ENCODE measurements around the gene FMN2. TPM values are rescaled to one million over a fixed set of nuclear protein-coding genes. Genes with fewer than 3 reads are reported as not detected.
A peak's percentile ranks its signal among the peaks of the same experiment; 100 is the strongest.
"Not testable (repeated sequence)": the region's sequence is repeated elsewhere in the genome, so short reads cannot be mapped to it uniquely, and the experiment has no call there.

The FMN2 gene
- total RNA-seq, 8 experiments from 2014 or later, result 0.27 to 29.0 (median 23.0) TPM

DNA sequence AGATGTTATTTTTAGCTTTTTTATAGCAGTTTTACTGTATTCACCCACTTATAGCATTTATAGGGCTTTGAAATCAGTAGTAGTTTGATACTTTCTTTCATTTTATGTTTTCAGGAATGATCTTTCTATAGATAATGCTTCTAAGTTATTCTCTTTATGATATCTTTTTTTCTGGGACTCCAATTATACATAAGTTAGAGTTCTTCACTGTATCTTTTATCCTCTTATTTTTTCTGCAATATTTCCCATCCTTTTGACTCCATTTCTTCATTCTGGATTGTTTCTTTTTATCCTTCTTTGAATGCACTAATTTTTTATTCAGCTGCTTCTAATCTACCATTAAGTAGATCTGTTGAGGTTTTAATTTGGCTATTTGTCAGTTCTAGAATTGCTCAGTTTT is 73.1 kb downstream of the FMN2 start:
- in situ Hi-C loops (cut with MboI; ENCODE audit: low pct_unique_long_range_greater_than_20kb in 2 of 9, low sequenced_read_pairs in 9 of 9, unreplicated experiment in 9 of 9), result loop anchor here in 1 of 9 experiments (25.0 kb wide), 1 partner anchor 127 kb away; no protein-coding TSS in a partner anchor
- Histone ChIP-seq H3K27ac (no peak overlapping the region), H3K4me3 (no peak overlapping the region), H3K4me1 (replicated peaks in 1 of 2) (no peaks in the 10 kb centered on the region)
- no peak for ATAC-seq (replicated peaks in 6 of 8)

DNA sequence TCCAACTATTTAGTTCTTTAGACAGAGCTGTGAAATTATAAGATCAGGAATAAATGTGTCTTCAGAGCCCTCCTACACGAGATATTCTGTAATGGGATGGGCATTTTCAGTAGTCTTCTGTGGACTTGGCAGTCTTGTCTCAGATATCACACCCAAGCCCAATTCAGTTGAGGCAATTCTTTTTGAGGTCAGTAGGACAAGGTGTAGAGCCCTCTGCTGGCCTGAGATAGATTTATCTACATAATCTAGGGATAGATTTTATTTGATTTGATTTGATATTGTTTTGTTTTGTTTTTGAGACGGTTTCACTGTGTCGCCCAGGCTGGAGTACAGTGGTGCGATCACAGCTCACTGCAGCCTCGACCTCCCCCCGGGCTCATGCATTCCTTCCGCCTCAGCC is 77.5 kb downstream of the FMN2 start:
- in situ Hi-C loops (cut with MboI; ENCODE audit: low pct_unique_long_range_greater_than_20kb in 2 of 9, low sequenced_read_pairs in 9 of 9, unreplicated experiment in 9 of 9), result loop anchor here in 1 of 9 experiments (25.0 kb wide), 1 partner anchor 132 kb away; no protein-coding TSS in a partner anchor
- WGBS, 10 experiments, result 28 to 100% (median 92%) methylated on average over 1 to 7 of the region's 7 CpGs; no CpG with 5 or more reads in 3 of the 10 experiments
- no peak overlapping the region for H3K27ac ChIP-seq
- no peak for ATAC-seq (replicated peaks in 6 of 8)
- H3K4me3 ChIP-seq, result no peak overlapping the region
- H3K4me1 ChIP-seq (replicated peaks in 1 of 2), result no peaks in the 10 kb centered on the region

DNA sequence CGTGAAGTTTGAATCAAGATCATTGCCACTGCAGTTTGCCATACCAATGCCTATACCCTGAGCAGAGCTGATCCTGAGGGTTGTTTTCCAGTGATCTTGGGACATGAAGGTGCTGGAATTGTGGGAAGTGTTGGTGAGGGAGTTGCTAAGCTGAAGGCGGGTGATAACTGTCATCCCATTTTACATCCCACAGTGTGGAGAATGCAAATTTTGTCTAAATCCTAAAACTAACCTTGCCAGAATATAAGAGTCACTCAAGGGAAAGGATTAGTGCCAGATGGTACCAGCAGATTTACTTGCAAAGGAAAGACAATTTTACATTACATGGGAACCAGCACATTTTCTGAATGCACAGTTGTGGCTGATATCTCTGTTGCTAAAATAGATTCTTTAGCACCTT is 78.6 kb downstream of the FMN2 start:
- ATAC-seq (replicated peaks in 6 of 8), result no peak
- Histone ChIP-seq H3K4me1 (replicated peaks in 1 of 2) (no peaks in the 10 kb centered on the region), H3K27ac (no peak overlapping the region), H3K4me3 (no peak overlapping the region)
- in situ Hi-C loops (cut with MboI; ENCODE audit: low pct_unique_long_range_greater_than_20kb in 2 of 9, low sequenced_read_pairs in 9 of 9, unreplicated experiment in 9 of 9), result loop anchor here in 1 of 9 experiments (25.0 kb wide), 1 partner anchor 133 kb away; no protein-coding TSS in a partner anchor
- 0 to 100% (median 75%) methylated on average over 1 to 2 of the region's 2 CpGs; no CpG with 5 or more reads in 3 of the 10 experiments for WGBS, 10 experiments

DNA sequence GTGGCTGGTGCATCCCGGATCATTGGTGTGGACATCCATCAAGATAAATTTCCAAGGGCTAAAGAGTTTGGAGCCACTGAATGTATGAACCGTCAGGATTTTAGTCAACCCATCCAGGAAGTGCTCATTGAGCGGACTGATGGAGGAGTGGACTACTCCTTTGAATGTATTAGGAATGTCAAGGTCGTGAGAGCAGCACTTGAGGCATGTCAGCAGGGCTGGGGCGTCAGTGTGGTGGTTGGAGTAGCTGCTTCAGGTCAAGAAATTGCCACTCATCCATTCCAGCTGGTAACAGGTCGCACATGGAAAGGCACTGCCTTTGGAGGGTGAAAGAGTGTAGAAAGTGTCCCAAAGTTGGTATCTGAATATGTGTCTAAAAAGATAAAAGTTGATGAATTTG is 79.1 kb downstream of the FMN2 start:
- H3K27ac ChIP-seq, result no peak overlapping the region
- 40 to 94% (median 87%) methylated on average over 1 to 6 of the region's 6 CpGs; no CpG with 5 or more reads in 4 of the 10 experiments for WGBS, 10 experiments
- no peak for ATAC-seq (replicated peaks in 6 of 8)
- no peak overlapping the region for H3K4me3 ChIP-seq
- in situ Hi-C loops (cut with MboI; ENCODE audit: low pct_unique_long_range_greater_than_20kb in 2 of 9, low sequenced_read_pairs in 9 of 9, unreplicated experiment in 9 of 9), result loop anchor here in 1 of 9 experiments (25.0 kb wide), 1 partner anchor 134 kb away; no protein-coding TSS in a partner anchor
- no peaks in the 10 kb centered on the region for H3K4me1 ChIP-seq (replicated peaks in 1 of 2)

DNA sequence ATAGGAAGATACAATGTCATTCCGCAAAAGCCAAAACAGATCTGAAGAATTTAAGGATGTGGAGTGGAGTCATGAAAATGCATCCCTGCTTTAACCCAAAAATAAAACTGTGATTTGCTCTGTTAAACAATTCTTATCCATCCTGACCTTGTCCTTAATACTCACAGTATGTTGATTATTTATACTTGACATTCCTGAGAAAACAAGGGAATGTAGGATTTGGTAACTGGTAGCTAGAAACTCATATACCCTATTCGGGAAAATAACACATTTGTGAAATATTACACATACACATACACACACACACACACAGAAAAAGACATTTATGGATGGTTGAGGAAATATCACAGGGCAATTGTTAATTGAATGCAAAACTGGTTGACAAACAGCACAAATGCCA is 80.2 kb downstream of the FMN2 start:
- in situ Hi-C loops (cut with MboI; ENCODE audit: low pct_unique_long_range_greater_than_20kb in 2 of 9, low sequenced_read_pairs in 9 of 9, unreplicated experiment in 9 of 9), result loop anchor here in 1 of 9 experiments (25.0 kb wide), 1 partner anchor 135 kb away; no protein-coding TSS in a partner anchor
- Histone ChIP-seq H3K4me1 (replicated peaks in 1 of 2) (no peaks in the 10 kb centered on the region), H3K27ac (no peak overlapping the region), H3K4me3 (no peak overlapping the region)
- no peak for ATAC-seq (replicated peaks in 6 of 8)
- 78 to 100% (median 86%) methylated on average over 1 to 2 of the region's 2 CpGs; no CpG with 5 or more reads in 3 of the 10 experiments for WGBS, 10 experiments

DNA sequence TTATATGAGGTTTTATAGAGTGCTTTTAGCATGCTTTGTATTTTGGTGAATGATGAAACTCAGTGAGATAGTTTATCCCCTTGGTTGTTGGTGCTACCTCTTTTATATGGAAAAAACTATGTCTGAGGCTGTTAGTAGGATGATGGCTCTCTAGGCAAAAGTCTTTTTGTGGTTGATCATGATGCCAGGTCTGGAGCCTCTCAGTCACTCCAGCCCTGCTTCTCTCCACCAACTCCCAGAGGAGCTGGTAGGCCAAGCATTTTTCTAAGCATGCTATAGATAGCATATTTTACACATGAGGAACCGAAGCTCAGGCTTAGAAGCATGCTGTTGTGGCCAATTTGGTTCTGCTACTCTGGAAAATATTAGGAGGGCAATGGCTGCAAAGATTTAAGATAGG is 82.2 kb downstream of the FMN2 start:
- in situ Hi-C loops (cut with MboI; ENCODE audit: low pct_unique_long_range_greater_than_20kb in 2 of 9, low sequenced_read_pairs in 9 of 9, unreplicated experiment in 9 of 9), result loop anchor here in 1 of 9 experiments (25.0 kb wide), 1 partner anchor 137 kb away; no protein-coding TSS in a partner anchor
- no peak for ATAC-seq (replicated peaks in 6 of 8)

DNA sequence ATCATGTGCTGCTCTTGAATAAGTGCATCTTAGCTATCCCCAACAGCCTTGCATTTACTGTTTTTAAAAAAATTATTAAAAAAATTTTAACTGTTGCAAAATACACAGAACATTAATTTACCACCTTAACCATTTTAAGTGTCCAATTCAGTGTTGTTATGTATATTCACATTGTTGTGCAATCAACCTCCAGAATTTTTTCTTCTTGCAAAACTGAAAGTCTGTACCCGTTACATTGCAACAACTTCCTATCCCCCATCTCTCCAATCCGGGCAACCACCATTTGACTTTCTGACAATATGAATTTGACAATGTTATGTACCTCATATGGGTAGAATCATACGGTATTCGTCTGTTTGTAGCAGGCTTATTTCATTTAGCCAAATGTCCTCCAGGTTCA is 83.1 kb downstream of the FMN2 start:
- ATAC-seq (replicated peaks in 6 of 8), result no peak
- in situ Hi-C loops (cut with MboI; ENCODE audit: low pct_unique_long_range_greater_than_20kb in 2 of 9, low sequenced_read_pairs in 9 of 9, unreplicated experiment in 9 of 9), result loop anchor here in 5 of 9 experiments (25.0 kb wide), 3 partner anchors 137 to 513 kb away; partner anchors contain the start of gene GREM2 (in 1 of the 5)
- WGBS, 10 experiments, result 0 to 100% (median 88%) methylated on average over 2 to 4 of the region's 4 CpGs

More for the DNA sequence above, 82.2 kb downstream of the FMN2 start:
- no peaks in the 10 kb centered on the region for H3K4me1 ChIP-seq (replicated peaks in 1 of 2)
- H3K27ac ChIP-seq, result no peak overlapping the region
- H3K4me3 ChIP-seq, result no peak overlapping the region
- 0 to 100% (median 80%) methylated on average over 1 of the region's 1 CpG; no CpG with 5 or more reads in 5 of the 10 experiments for WGBS, 10 experiments

DNA sequence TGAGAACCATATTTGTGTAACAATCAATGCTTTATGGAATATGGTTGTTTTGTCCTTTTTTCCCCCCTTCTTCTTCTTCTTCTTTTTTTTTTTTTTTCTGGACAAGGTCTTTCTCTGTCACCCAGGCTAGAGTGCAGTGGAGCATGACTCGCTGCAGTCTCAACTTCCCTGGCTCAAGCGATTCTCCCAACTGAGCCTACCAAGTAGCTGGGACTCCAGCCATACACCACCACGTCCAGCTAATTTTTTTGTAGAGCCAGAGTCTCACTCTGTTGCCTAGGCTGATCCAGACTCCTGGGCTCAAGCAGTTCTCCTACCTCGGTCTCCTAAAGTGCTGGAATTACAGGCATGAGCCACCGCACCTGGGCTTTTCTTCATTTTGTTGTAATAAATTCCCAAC is 86.7 kb downstream of the FMN2 start:
- in situ Hi-C loops (cut with MboI; ENCODE audit: low pct_unique_long_range_greater_than_20kb in 2 of 9, low sequenced_read_pairs in 9 of 9, unreplicated experiment in 9 of 9), result loop anchor here in 4 of 9 experiments (25.0 kb wide), 2 partner anchors 434 to 509 kb away; partner anchors contain the start of gene GREM2 (in 1 of the 4)

More for the DNA sequence above, 83.1 kb downstream of the FMN2 start:
- Histone ChIP-seq H3K4me1 (replicated peaks in 1 of 2) (no peaks in the 10 kb centered on the region), H3K27ac (no peak overlapping the region), H3K4me3 (no peak overlapping the region)

DNA sequence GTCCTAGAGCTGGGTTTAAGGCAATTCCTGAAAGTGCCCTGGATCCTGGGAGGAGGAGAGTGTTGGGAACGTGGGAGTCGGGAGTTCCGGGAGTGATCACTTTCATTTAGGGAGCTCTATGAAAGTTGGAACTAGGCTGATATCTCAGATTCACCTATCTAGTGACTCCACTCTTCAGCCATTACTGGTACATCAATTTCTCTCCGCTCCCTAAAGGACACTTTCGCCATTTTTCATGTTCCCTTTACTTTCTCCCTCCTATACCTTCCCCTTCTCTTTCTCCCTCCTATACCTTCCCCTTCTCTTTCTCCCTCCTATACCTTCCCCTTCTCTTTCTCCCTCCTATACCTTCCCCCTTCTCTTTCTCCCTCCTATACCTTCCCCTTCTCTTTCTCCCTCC is 93.0 kb downstream of the FMN2 start:
- not testable (repeated sequence) for ATAC-seq (replicated peaks in 6 of 8); H3K4me3 ChIP-seq; H3K4me1 ChIP-seq (replicated peaks in 1 of 2); H3K27ac ChIP-seq
- in situ Hi-C loops (cut with MboI; ENCODE audit: low pct_unique_long_range_greater_than_20kb in 2 of 9, low sequenced_read_pairs in 9 of 9, unreplicated experiment in 9 of 9), result loop anchor here in 4 of 9 experiments (10.0 to 25.0 kb wide), 3 partner anchors 428 to 510 kb away; partner anchors contain the start of gene GREM2 (in 1 of the 4)
- 62 to 100% (median 83%) methylated on average over 2 to 5 of the region's 5 CpGs; no CpG with 5 or more reads in 2 of the 10 experiments for whole genome bisulfite sequencing, 10 experiments

More for the DNA sequence above, 86.7 kb downstream of the FMN2 start:
- 67 to 100% (median 90%) methylated on average over 2 to 5 of the region's 5 CpGs; no CpG with 5 or more reads in 3 of the 10 experiments for WGBS, 10 experiments
- no peak for ATAC-seq (replicated peaks in 6 of 8)
- no peaks in the 10 kb centered on the region for H3K4me1 ChIP-seq (replicated peaks in 1 of 2)
- no peak overlapping the region for H3K27ac ChIP-seq
- no peak overlapping the region for H3K4me3 ChIP-seq

DNA sequence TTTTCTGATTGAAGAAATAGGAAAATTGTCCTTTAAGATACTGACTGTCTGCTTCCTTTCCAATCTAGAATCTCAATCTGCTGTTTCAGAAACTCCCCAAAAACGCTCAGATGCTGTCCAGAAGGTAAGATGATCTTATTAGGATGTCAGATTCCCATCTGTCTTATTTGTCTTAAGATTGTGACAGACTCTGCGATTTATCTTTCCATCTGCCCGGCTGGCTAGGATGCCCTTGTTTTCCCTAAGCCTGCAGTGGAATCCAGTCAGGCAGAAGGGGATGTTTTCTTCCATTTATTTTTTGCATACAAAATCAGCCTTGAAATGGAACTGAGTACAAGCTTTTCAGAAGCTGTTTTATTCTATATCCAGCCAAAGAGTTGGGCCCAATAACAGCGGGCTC is 96.5 kb downstream of the FMN2 start:
- no peak overlapping the region for H3K4me3 ChIP-seq
- ATAC-seq (replicated peaks in 6 of 8), result no peak
- 0 to 85% (median 58%) methylated on average over 1 to 4 of the region's 4 CpGs; no CpG with 5 or more reads in 2 of the 10 experiments for WGBS, 10 experiments
- peaks cover 0 to 3% of the 10 kb centered on the region in 2 donors for H3K4me1 ChIP-seq (replicated peaks in 1 of 2)
- in situ Hi-C loops (cut with MboI; ENCODE audit: low pct_unique_long_range_greater_than_20kb in 2 of 9, low sequenced_read_pairs in 9 of 9, unreplicated experiment in 9 of 9), result loop anchor here in 4 of 9 experiments (10.0 to 25.0 kb wide), 3 partner anchors 424 to 507 kb away; partner anchors contain the start of gene GREM2 (in 1 of the 4)
- no peak overlapping the region for H3K27ac ChIP-seq

DNA sequence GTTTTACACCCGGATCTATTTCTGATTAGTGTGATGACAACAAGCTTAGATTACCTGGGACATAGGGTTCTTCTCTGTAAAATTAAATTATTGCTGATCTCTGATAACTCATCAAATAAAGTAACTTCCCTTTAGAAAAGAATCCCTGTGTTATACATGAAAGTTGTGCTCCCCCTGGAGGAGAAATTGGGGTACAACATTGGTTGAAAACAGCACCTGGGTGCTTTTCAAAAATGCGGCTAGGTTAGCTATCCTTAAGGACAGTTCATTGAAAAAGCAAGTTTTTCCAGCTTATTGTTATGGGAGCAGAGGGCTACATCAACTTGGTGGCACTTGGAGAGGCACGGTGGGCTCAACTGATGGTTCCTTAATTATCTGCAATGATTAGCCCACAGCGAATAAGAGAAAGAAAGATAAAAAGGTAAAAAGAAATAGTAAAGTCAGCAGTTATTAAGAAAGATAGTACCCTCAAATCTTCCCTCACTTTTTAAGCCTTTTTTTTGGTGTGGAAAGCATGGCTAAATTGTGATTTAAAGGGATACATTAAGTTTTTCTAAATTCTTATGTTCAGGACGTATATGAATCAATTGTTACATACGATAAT is 97.8 kb downstream of the FMN2 start:
- in situ Hi-C loops (cut with MboI; ENCODE audit: low pct_unique_long_range_greater_than_20kb in 2 of 9, low sequenced_read_pairs in 9 of 9, unreplicated experiment in 9 of 9), result loop anchor here in 4 of 9 experiments (10.0 to 25.0 kb wide), 3 partner anchors 423 to 505 kb away; partner anchors contain the start of gene GREM2 (in 1 of the 4)
- Histone ChIP-seq H3K27ac (no peak overlapping the region), H3K4me1 (replicated peaks in 1 of 2) (peaks cover 0 to 3% of the 10 kb centered on the region in 2 donors), H3K4me3 (no peak overlapping the region)
- 32 to 73% (median 47%) methylated on average over 4 to 6 of the region's 6 CpGs for WGBS, 10 experiments
- no peak for ATAC-seq (replicated peaks in 6 of 8)

DNA sequence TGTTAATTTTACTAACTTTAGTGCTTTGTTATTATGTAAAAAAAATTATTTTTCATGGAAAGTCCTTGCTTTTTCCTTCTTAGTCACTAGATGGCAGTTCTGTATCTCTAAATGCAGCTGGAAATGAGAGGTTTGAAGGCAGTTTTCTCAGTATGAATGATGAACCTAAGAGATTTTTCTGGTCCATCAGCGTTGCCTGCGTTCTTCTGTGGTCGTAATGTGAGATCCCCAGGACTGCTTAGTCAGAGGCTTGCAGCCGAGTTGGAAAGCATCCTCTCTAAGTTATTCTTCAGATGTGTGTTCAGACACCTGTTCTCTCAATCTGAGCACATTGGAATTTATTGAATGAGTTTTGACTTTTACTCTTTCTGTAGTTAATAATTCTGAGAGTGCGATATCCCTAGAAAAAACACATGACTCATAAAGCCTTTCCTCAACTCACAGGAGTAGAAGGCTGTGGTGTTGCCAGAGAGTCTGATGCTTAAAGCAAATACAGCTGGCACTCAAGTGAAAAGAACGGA is 99.3 kb downstream of the FMN2 start:
- in situ Hi-C loops (cut with MboI; ENCODE audit: low pct_unique_long_range_greater_than_20kb in 2 of 9, low sequenced_read_pairs in 9 of 9, unreplicated experiment in 9 of 9), result loop anchor here in 4 of 9 experiments (25.0 kb wide), 2 partner anchors 421 to 496 kb away; partner anchors contain the start of gene GREM2 (in 1 of the 4)
- peak in 7 of 8 experiments; percentile 47 to 93 (median 77) for ATAC-seq (replicated peaks in 6 of 8)
- 0 to 50% (median 36%) methylated on average over 1 to 6 of the region's 6 CpGs; no CpG with 5 or more reads in 2 of the 10 experiments for WGBS, 10 experiments

DNA sequence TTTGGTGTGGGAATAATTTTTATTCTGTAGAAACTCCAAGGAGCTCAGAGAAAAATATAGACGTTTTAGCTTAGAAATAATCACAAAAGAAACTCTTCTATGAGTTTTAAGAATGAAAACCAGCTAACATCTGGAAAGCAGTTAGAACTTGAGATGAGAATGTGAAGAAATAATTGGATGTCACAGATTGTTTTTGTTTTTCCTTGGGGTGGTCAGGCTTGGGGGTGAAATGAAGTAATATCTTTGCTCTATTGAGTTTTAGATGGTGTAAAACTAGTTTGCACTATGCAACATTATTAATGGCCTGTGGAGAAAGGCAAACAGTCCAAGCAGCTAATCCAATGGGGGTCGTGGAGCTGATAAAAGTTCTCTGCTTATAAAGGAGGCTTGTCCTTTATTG is 101.2 kb downstream of the FMN2 start:
- no peak overlapping the region for H3K4me3 ChIP-seq
- no peak overlapping the region for H3K27ac ChIP-seq
- 0 to 82% (median 70%) methylated on average over 1 to 2 of the region's 2 CpGs for WGBS, 10 experiments
- peaks cover 0 to 3% of the 10 kb centered on the region in 2 donors for H3K4me1 ChIP-seq (replicated peaks in 1 of 2)
- in situ Hi-C loops (cut with MboI; ENCODE audit: low pct_unique_long_range_greater_than_20kb in 2 of 9, low sequenced_read_pairs in 9 of 9, unreplicated experiment in 9 of 9), result loop anchor here in 4 of 9 experiments (25.0 kb wide), 2 partner anchors 419 to 494 kb away; partner anchors contain the start of gene GREM2 (in 1 of the 4)
- ATAC-seq (replicated peaks in 6 of 8), result no peak

More for the DNA sequence above, 99.3 kb downstream of the FMN2 start:
- peaks cover 0 to 3% of the 10 kb centered on the region in 2 donors for H3K4me1 ChIP-seq (replicated peaks in 1 of 2)
- no peak overlapping the region for H3K4me3 ChIP-seq
- H3K27ac ChIP-seq, result no peak overlapping the region

Measured in motor neuron (in vitro differentiated cells).